Subcutaneous abdominal adipose tissue (tissue), 5 donors: ENCODE data around the gene ACSM6.

Experiments
- H3K27ac ChIP-seq: one replicate; pipeline ENCODE4 v1.7.0; 2013; ENCODE audit warnings: low read depth, mild to moderate bottlenecking, inconsistent platforms, low read length, moderate library complexity
- H3K27me3 ChIP-seq, 5 donors: one replicate each; pipeline ENCODE4 v1.7.0; 2013; ENCODE audit warnings: low read length in 5 of 5, inconsistent platforms in 1 of 5; ENCODE audit not compliant: control insufficient read depth in 5 of 5, insufficient read depth in 4 of 5
- H3K36me3 ChIP-seq, 5 donors: one replicate each; pipeline ENCODE4 v1.7.0; 2013; ENCODE audit warnings: low read length in 5 of 5; ENCODE audit not compliant: control insufficient read depth in 5 of 5, insufficient read depth in 5 of 5
- H3K4me1 ChIP-seq, 5 donors: one replicate each; pipeline ENCODE4 v1.7.0; 2013; ENCODE audit warnings: low read length in 5 of 5, mild to moderate bottlenecking in 3 of 5, moderate library complexity in 1 of 5; ENCODE audit not compliant: control insufficient read depth in 5 of 5, insufficient read depth in 5 of 5
- H3K4me3 ChIP-seq, 5 donors: one replicate each; pipeline ENCODE4 v1.7.0; 2013; ENCODE audit warnings: low read length in 5 of 5, low read depth in 1 of 5
- H3K9ac ChIP-seq, 5 donors: one replicate each; pipeline ENCODE4 v1.7.0; 2013; ENCODE audit warnings: low read length in 5 of 5, mild to moderate bottlenecking in 4 of 5, moderate library complexity in 3 of 5
- H3K9me3 ChIP-seq, 5 donors: one replicate each; pipeline ENCODE4 v1.7.0; 2013; ENCODE audit warnings: low read length in 5 of 5; ENCODE audit not compliant: control insufficient read depth in 5 of 5
- donor health status: healthy.
- donor health status: healthy.
- donor health status: healthy.
- donor health status: healthy.
- donor health status: healthy.

ACSM6 gene

GRCh38 chr10:95243318-95243617 is 49.2 kb downstream of the ACSM6 start:
- H3K9ac ChIP-seq = no peak overlapping the region
- H3K27ac ChIP-seq = no peak overlapping the region
- H3K36me3 ChIP-seq = peaks cover 6 to 70% (median 53%) of the 10 kb centered on the region in 5 donors
- H3K27me3 ChIP-seq = no peaks in the 10 kb centered on the region
- H3K4me1 ChIP-seq = peaks cover 0 to 15% (median 6%) of the 10 kb centered on the region in 5 donors
- no peak overlapping the region for H3K4me3 ChIP-seq
- H3K9me3 ChIP-seq = no peaks in the 10 kb centered on the region

- Histone ChIP-seq H3K4me1 (peaks cover 0 to 21% (median 12%) of the 10 kb centered on the region in 5 donors), H3K4me3 (no peak overlapping the region), H3K9ac (no peak overlapping the region), H3K27me3 (no peaks in the 10 kb centered on the region), H3K36me3 (peaks cover 6 to 74% (median 53%) of the 10 kb centered on the region in 5 donors), H3K9me3 (no peaks in the 10 kb centered on the region), H3K27ac (no peak overlapping the region)
Observed at GRCh38 chr10:95244152-95244551, 50.1 kb downstream of the ACSM6 start.

GRCh38 chr10:95245425-95246055 is 51.5 kb downstream of the ACSM6 start:
- Histone ChIP-seq H3K27me3 (no peaks in the 10 kb centered on the region), H3K36me3 (peaks cover 3 to 73% (median 48%) of the 10 kb centered on the region in 5 donors), H3K27ac (no peak overlapping the region), H3K4me3 (no peak overlapping the region), H3K9ac (no peak overlapping the region), H3K9me3 (no peaks in the 10 kb centered on the region), H3K4me1 (peaks cover 0 to 29% (median 21%) of the 10 kb centered on the region in 5 donors)

- Histone ChIP-seq H3K9ac (peak overlapping the region in 1 of 5 donors; percentile 30), H3K4me1 (peaks cover 0 to 32% (median 21%) of the 10 kb centered on the region in 5 donors), H3K27me3 (no peaks in the 10 kb centered on the region), H3K9me3 (no peaks in the 10 kb centered on the region), H3K36me3 (peaks cover 3 to 63% (median 38%) of the 10 kb centered on the region in 5 donors), H3K27ac (no peak overlapping the region), H3K4me3 (no peak overlapping the region)
Observed at GRCh38 chr10:95246582-95247051, 52.6 kb downstream of the ACSM6 start.

GRCh38 chr10:95247200-95247880 is 53.3 kb downstream of the ACSM6 start:
- Histone ChIP-seq H3K9ac (peak overlapping the region in 2 of 5 donors; percentile 9 to 30), H3K9me3 (no peaks in the 10 kb centered on the region), H3K36me3 (peaks cover 3 to 56% (median 36%) of the 10 kb centered on the region in 5 donors), H3K4me3 (no peak overlapping the region), H3K27ac (no peak overlapping the region), H3K27me3 (no peaks in the 10 kb centered on the region), H3K4me1 (peaks cover 0 to 32% (median 21%) of the 10 kb centered on the region in 5 donors)

GRCh38 chr10:95247881-95248583 is 54.0 kb downstream of the ACSM6 start:
- peaks cover 3 to 53% (median 36%) of the 10 kb centered on the region in 5 donors for H3K36me3 ChIP-seq
- peaks cover 0 to 32% (median 21%) of the 10 kb centered on the region in 5 donors for H3K4me1 ChIP-seq
- H3K27me3 ChIP-seq = no peaks in the 10 kb centered on the region
- H3K27ac ChIP-seq = no peak overlapping the region
- H3K9ac ChIP-seq = peak overlapping the region in 1 of 5 donors; percentile 9
- no peak overlapping the region for H3K4me3 ChIP-seq
- H3K9me3 ChIP-seq = no peaks in the 10 kb centered on the region

- Histone ChIP-seq H3K9ac (no peak overlapping the region), H3K36me3 (peaks cover 3 to 46% (median 33%) of the 10 kb centered on the region in 5 donors), H3K4me1 (peaks cover 0 to 32% (median 21%) of the 10 kb centered on the region in 5 donors), H3K27ac (no peak overlapping the region), H3K27me3 (no peaks in the 10 kb centered on the region), H3K4me3 (no peak overlapping the region), H3K9me3 (no peaks in the 10 kb centered on the region)
Observed at GRCh38 chr10:95248989-95249388, 55.0 kb downstream of the ACSM6 start.

GRCh38 chr10:95249467-95249866 is 55.4 kb downstream of the ACSM6 start:
- peaks cover 0 to 32% (median 21%) of the 10 kb centered on the region in 5 donors for H3K4me1 ChIP-seq
- no peaks in the 10 kb centered on the region for H3K27me3 ChIP-seq
- no peak overlapping the region for H3K27ac ChIP-seq
- H3K4me3 ChIP-seq = no peak overlapping the region
- no peak overlapping the region for H3K9ac ChIP-seq
- H3K9me3 ChIP-seq = no peaks in the 10 kb centered on the region
- H3K36me3 ChIP-seq = peaks cover 3 to 41% (median 29%) of the 10 kb centered on the region in 5 donors

- peaks cover 0 to 32% (median 21%) of the 10 kb centered on the region in 5 donors for H3K4me1 ChIP-seq
- H3K27ac ChIP-seq = no peak overlapping the region
- no peak overlapping the region for H3K9ac ChIP-seq
- H3K9me3 ChIP-seq = no peaks in the 10 kb centered on the region
- H3K4me3 ChIP-seq = no peak overlapping the region
- no peaks in the 10 kb centered on the region for H3K27me3 ChIP-seq
- H3K36me3 ChIP-seq = peaks cover 0 to 27% (median 19%) of the 10 kb centered on the region in 5 donors
Observed at GRCh38 chr10:95250856-95251255, 56.8 kb downstream of the ACSM6 start.

GRCh38 chr10:95253007-95253406 is 59.0 kb downstream of the ACSM6 start:
- Histone ChIP-seq H3K4me1 (peaks cover 0 to 17% (median 14%) of the 10 kb centered on the region in 5 donors), H3K27ac (no peak overlapping the region), H3K9ac (no peak overlapping the region), H3K27me3 (no peaks in the 10 kb centered on the region), H3K36me3 (peaks cover 6 to 19% (median 15%) of the 10 kb centered on the region in 5 donors), H3K9me3 (peaks cover 0 to 3% (median 0%) of the 10 kb centered on the region in 5 donors), H3K4me3 (no peak overlapping the region)
